Peyer's patch (tissue), 4 donors: ENCODE measurements around the gene TLCD3B.
"Not testable (repeated sequence)": the region's sequence is repeated elsewhere in the genome, so short reads cannot be mapped to it uniquely, and the experiment has no call there.

ENCODE experiments used
- POLR2A ChIP-seq, 2 donors: fragments of 450-650 bp; IDR thresholded peaks; one replicate each; pipeline ENCODE4 v1.5.1; 2017; ENCODE audit warnings: antibody characterized with exemption in 2 of 2, mild to moderate bottlenecking in 2 of 2, moderate library complexity in 2 of 2
- TF ChIP-seq, protein P1 (sequence below), 6 experiments: fragments of 450-650 bp in 4 of 6; fragments of 200-600 bp in 2 of 6; sonication (generic) in 1 of 6; IDR thresholded peaks; one replicate each; pipeline ENCODE4 v1.5.1; 2017 to 2019; ENCODE audit warnings: antibody characterized with exemption in 6 of 6, mild to moderate bottlenecking in 3 of 6, moderate library complexity in 1 of 6

DNA sequence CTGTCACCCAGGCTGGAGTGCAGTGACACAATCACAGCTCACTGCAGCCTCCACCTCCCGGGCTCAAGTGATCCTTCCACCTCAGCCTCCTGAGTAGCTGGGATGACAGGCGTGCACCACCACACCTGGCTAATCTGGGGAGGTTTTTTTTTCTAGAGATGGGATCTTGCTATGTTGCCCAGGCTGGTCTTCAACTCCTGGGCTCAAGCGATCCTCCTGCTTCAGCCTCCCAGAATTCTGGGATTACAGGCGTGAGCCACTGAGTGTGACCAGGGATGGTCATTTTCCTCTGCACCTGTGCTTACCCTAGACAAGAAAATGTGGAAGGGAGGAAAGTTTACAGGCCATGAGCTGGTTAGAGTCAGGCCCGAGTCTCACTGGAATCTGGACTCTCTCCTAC is 9.6 kb upstream of the TLCD3B start:
- TF ChIP-seq POLR2A (IDR thresholded peaks at IDR 0.05): not testable (repeated sequence)
- TF ChIP-seq, protein P1, sequence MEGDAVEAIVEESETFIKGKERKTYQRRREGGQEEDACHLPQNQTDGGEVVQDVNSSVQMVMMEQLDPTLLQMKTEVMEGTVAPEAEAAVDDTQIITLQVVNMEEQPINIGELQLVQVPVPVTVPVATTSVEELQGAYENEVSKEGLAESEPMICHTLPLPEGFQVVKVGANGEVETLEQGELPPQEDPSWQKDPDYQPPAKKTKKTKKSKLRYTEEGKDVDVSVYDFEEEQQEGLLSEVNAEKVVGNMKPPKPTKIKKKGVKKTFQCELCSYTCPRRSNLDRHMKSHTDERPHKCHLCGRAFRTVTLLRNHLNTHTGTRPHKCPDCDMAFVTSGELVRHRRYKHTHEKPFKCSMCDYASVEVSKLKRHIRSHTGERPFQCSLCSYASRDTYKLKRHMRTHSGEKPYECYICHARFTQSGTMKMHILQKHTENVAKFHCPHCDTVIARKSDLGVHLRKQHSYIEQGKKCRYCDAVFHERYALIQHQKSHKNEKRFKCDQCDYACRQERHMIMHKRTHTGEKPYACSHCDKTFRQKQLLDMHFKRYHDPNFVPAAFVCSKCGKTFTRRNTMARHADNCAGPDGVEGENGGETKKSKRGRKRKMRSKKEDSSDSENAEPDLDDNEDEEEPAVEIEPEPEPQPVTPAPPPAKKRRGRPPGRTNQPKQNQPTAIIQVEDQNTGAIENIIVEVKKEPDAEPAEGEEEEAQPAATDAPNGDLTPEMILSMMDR (IDR thresholded peaks at IDR 0.05): not testable (repeated sequence)
